DOHH2 (cell line): ENCODE data around the gene FAM184A.

Experiments
- CTCF ChIP-seq: fragments of 200-600 bp; sonication (generic); IDR thresholded peaks from one replicate; pipeline ENCODE4 v1.5.1; 2014; ENCODE audit warnings: antibody characterized with exemption, mild to moderate bottlenecking, low read depth, low read length; ENCODE audit not compliant: poor library complexity, severe bottlenecking
- EZH2phosphoT487 ChIP-seq: fragments of 200-600 bp; sonication (generic); IDR thresholded peaks from 2 replicates; pipeline ENCODE4 v1.6.1; 2017; ENCODE audit warnings: borderline replicate concordance, mild to moderate bottlenecking, antibody characterized with exemption, low read length, moderate library complexity, mixed read lengths

GRCh38 chr6:119124079-119124824 lies 45.8 kb upstream of the FAM184A start:
- TF ChIP-seq EZH2phosphoT487 = no peak
- no peak for TF ChIP-seq CTCF
